Putamen (tissue), 1 donor: Measurements from ENCODE around the gene ENO1.
A peak's percentile ranks its signal among the peaks of the same experiment; 100 is the strongest.
"Not testable (repeated sequence)": the region's sequence is repeated elsewhere in the genome, so short reads cannot be mapped to it uniquely, and the experiment has no call there.

Experiments used
- DNase-seq: peaks from one replicate; pipeline ENCODE4 v3.0.0-alpha.2; 2016; ENCODE audit warnings: low spot score

The ENO1 gene

DNA sequence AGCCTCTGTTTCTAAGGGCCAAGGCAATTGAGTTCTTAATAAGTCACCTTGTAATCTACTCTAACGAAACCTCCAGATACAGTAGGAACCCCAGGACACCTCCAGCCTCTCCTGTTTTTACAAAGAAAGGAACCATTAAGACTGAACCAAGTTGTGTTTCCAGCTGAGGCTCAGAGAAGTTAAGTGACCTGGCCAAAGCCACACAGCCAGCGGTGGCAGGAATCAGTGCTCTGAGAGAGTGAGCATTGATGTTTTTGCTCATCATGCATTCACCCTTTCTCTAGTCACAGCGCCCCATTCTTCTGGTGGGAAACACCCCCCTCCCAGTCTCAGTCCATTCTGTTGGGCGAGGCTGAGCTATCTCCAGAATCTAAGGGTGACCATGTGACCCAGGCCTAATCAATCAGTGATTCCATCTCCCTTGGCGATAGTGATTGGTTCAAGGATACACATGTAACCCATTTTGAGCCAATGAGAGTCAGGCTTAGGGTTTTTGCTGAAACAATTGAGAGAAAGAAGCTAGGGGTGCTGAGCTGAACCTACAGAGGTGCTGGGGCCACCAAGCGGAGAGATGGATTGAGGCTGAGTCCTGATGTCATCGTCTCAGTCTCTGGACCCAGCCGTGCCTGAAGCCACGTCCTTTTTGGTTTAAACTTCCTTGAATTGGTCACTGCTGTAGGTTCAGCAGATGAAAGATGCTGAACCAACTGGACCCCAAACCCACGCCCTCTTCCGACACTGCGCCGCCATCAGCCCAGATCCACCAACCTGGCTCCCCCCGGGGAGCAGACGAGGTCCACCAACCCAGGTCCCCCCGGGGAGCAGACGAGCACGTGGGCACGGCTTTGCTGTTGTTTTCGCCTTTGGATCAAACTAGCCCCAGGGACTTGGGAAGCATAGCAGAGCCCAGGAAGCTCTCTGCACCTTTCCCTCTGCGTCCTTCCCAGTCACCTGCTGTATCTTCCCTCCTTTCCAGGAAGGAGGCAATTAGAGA lies 33.1 kb downstream of the ENO1 start:
- no peak for DNase-seq

DNA sequence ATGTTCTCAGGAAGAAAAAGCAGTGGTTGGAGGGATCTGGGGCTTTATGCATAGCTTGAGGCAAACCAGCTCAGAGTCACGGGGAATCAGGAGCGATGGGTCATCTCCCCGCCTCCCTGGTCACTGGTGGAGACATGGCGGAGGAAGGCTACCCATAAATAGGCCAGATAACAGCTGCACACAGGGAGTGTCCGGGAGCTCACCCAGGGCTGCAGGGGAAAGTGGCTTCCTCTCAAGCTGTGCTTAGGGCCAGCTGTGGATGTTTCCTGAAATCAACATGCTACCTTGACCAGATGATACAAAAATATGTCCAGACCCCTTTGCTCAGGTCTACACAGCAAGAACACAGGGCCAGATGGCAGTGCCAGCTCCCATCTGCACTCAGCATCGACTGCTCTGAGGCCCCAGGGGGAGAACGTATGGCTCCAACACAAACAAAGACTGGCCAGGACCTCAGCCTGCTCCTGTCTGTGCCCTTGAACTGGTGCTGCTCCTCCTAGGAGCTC lies 33.9 kb downstream of the ENO1 start:
- no peak for DNase-seq

DNA sequence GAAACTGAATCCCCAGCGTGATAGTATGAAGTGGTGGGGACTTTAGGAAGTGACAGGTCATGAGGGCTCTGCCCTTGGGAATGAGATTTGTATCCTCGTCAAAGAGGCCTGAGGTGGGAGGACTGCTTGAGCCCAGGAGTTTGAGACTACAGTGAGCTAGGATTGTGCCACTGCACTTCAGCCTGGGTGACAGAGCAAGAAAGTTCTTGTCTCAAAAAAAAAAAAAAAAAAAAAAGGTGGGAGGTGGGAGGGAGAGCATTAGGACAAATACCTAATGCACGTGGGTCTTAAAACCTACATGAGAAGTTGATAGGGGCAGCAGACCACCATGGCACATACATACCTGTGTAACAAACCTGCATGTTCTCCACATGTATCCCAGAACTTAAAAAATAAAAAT lies 37.1 kb downstream of the ENO1 start:
- no peak for DNase-seq

DNA sequence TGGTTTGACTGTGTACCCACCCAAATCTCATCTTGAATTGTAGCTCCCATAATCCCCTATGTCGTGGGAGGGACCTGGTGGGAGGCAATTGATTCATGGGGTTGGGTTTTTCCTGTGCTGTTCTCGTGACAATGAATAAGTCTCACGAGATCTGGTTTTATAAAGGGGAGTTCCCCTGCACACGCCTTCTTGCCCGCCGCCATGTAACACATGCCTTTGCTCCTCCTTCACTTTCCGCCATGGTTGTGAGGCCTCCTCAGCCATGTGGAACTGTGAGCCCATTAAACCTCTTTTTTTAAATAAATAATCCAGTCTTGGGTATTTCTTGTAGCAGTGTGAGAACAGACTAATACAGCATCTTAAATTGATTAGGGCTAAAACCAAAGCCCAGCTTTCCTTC lies 38.5 kb downstream of the ENO1 start:
- no peak for DNase-seq

DNA sequence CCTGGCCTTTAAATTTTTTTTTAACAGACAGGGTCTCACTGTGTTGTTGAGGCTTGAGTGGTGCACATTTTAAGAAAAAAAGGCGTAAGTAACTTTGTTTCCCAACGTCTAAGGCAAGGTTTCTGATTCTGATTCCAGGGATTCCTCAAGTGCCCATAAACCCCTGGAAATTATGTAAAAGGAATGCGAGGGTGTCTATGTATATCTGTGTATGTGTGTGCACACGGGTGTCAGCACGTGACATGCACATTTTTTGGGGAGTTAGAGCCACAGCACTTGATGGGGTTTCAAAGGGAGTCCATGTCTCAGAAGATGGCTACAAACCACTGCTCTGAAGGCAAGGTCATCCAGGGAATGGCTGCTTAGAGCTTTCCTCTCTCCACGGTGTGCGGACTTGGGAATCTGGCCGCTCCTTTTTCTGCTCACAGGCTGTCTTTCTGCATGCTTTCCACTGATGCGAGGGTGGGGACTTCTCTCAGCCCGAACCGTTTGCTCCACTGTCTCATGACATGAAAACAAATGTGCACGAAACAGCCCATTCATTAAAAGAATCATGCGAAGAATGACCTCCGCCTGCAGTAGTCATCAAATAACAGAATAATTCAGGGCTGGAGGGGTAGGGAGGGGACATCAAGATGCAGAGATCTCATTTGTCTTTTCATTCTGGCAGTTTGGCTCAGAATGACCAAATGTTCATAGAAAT lies 42.4 kb downstream of the ENO1 start:
- no peak for DNase-seq

DNA sequence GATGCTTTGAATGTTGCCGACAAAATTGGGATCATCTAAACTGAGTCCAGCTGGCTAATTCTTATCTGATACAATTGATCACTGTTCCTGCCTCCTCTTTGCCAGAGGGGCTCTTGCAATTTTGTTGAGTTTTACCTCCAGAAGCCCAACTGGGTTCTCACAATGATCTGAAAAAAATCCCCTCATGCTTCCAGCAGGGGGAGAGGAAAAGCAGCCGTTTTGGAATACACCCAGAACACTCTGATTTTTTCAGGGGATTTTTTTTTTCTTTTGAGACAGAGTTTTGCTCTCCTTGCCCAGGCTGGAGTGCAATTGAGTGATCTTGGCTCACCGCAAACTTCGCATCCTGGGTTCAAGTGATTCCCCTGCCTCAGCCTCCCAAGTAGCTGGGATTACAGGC lies 47.1 kb downstream of the ENO1 start:
- no peak for DNase-seq

DNA sequence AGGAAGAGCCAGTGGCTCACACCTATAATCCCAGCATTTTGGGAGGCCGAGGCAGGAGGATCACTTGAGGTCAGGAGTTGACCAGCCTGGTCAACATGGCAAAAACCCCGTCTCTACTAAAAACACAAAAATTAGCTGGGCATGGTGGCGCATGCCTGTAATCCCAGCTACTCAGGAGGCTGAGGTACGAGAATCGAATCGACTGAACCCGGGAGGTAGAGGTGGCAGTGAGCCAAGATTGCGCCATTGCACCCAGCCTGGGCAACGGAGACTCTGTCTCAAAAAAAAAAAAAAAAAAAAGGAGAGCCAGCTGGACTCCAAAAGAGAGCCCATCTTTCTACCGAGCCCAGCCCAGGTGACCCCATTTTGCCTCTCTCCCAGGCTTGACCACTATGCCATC lies 47.8 kb downstream of the ENO1 start:
- not testable (repeated sequence) for DNase-seq

DNA sequence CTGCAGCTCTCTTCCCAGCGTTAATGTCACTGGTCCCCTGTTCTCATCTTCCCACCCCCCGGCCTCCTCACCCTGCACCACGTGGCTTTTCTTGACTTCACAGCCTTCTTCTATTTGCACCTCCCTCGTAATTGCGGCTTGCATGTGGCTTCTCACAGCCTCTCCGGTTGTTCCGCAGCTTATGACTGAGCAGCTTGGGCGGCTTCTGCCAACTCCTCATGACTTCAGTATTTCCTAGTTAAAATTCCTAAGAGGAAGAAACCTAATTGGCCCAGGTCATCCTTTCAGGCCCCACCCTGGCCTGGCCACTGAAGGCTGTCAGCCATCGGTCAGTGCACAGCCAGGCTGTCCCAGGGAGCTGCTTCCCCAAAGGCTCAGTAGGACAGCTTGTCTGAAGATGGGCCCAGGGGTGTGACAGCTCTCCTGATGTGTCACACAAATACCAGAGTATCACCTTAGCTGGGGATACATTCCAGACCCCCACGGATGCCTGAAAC lies 52.5 kb downstream of the ENO1 start:
- DNase-seq = no peak

DNA sequence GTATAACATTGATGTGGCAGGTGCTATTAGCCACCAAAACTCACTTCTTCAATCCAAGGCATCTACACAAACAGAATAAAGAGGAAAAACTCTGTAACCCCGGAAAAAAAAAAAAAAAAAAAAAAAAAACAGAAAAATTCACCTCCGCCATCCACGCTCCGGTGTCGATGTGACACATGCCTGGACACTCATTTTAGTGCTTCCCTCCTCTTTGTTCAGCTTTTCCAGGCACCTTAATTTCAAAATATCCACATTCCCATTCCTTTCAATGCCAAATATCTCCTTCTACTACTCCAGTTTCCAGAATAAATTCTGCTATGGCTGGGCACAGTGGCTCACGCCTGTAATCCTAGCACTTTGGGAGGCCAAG lies 55.2 kb downstream of the ENO1 start:
- DNase-seq = no peak

DNA sequence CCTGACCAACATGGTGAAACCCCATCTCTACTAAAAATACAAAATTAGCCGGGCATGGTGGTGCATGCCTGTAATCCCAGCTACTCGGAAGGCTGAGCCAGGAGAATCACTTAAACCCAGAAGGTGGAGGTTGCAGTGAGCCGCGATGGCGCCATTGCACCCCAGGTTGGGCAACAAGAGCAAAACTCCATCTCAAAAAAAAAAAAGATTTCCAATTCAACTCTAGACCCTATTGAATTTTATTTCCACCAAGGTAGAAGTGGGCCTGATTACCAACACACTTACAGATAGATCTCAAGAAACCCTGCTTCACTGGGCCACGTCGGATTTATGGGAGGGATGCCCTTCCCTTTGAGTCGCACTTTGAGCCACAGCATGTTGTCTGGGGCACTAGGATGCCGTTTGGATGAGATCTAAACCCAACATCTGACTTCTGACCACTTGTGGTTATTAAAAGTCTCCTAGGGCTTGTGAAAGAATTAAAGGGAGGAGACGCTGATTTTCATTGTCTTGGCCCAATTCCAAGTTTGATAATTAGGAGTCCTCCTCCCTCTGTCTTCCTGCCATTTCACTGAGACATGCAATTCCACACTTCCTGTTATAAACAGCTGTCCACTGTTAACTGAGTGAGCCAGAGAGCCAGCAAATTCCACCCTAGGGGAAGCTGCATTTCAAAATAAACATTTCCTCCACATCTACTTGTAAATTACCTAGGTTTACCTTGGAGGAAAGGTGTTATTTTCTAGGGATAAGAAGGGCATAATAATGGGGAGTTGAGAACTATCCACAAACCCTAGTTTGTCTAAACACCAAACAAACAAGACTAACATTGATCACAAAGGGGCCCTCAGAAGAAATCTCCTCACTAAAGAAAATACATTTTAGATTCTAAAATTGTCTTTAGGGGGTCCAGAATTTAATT lies 55.9 kb downstream of the ENO1 start:
- no peak for DNase-seq

DNA sequence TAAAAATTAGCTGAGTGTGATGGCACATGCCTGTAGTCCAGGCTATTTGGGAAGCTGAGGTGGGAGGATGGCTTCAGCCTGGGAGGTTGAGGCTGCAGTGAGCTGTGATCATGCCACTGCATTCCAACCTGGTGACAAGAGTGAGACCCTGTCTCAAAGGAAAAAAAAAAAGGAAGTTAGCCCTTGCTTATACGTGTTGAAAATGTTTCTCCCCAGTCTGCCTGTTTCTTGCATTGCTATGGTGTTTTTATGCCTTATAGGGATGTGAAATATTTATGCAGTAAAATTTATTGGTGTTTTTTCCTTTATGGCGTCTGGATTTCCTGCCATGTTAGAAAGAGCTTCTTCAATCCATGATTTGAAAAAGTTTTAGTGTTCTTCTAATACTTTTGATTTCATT lies 57.4 kb downstream of the ENO1 start:
- no peak for DNase-seq

DNA sequence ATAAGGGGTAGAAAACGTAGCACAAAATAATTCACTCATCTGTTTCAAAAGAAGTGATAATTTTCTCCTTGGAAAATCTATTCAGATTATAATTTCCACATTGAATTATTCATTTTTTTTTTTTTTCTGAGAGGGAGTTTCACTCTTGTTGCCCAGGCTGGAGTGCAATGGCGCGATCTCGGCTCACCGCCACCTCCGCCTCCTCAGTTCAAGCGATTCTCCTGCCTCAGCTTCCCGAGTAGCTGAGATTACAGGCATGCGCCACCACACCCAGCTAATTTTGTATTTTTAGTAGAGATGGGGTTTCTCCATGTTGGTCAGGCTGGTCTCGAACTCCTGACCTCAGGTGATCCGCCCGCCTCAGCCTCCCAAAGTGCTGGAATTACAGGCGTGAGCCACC lies 59.7 kb downstream of the ENO1 start:
- not testable (repeated sequence) for DNase-seq

DNA sequence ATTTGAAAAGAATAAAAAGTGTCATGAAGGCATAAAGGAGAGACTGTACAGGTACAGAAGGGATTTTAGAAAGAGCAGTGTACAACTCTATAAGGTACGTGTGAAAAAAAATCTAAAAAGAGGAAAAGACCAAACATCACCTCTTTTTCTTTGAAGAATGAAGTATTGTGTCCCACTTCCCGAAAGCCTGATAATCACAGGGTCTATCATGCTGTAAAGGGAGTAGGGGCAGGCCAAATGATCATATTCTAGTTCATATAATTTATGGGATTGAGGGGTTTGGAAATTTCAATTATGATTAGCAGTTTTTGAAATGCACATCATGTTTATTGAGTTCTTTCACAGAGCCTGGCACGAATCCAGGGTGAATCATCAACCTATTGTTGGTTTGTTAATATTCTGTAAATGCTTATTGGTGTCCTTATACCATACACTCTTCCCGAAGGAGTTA lies 60.1 kb downstream of the ENO1 start:
- peak; percentile 30 for DNase-seq

DNA sequence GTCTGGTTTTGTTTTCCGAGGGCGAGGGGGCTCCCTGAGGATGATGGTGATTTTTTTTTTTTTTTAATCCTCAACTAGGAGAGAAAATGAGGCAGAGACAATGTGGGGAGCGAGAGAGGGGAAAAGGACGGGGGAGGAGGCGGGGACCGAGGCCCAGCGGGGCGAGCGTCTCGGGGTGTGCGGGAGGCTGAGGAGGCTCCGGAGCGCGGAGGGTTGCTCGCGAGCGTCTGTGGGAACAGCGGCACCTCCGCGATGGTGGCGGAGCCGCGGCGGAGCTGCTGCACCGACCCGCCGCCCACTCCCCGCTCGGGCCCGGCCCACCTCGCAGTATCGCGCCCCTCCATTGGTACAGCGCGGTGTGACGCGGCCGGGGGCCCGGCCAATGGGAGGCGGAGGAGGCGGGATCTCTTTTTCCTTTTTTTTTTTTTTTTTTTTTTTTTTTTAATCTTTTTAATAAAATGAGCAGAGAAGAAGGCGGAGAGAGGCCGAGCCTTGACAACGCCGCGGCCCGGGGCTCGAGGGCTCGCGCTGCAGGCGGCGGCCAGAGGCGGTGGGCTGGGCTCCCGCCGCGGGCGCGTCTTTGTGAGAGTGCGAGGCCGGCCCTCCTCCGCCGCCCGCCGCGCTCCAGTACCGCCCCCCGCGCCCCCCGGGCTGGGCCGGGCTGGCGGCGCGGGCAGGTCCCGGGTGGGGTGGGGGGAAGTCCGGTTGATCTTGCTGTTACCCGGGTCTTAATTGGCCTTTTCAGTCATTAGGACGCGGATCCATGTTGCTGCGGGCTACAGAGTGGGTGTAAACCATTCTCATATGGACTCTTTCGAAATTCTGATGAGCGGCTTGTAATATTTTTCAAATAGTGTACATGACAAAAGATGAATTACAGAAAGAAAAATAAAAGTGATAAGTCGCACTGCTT lies 60.8 kb downstream of the ENO1 start, which contains the start of gene RERE:
Gene RERE, minus strand, starts transcription at position 229 of the 913 bp plus-strand sequence.
- DNase-seq = peak; percentile 95

DNA sequence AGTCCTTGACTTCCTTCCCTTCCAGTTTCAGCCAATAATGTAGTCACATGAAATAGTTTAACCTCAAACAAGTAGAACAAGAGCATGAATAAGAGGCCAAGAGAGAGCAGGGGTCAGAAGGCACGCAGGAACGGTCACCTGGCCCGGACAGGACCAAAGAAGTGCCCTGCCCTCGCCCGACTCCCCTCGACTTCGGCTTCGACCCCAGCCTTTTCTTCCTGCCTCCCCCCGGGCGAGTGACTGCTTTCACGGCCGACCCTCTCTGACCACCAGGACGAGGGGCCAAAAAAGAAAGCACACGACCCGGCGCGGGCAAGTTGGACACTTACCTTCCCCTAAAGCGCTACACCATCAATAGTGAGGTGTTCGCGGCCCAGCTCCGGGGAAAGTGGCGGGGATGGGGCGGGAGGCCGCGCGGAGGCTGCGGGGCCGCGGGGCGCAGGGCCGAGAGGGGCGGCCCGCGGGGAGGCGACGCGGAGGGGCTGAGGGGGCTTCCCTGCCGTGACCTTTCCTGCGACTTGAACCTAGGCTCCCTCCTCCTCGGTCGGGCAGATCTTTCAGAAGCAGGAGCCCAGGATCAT lies 61.6 kb downstream of the ENO1 start:
- peak; percentile 22 for DNase-seq

DNA sequence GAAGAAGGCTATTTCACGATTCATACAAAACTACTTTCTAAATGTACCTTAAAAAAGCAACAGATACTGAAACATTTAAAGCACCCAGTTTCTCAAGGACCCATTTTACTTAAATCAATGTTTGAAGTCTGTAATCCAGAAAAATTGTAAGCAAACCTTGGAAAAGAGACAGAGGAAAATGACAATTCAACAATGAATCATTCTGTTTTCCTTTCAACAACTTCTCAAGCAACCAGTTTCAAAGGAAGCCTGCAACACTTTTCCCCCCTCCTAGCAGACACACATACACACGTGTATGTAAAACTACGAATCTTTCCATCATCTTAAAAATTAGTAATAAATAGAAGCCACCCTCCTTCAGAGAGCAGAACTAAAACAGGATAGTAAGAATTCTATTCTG lies 62.2 kb downstream of the ENO1 start:
- DNase-seq = peak; percentile 34

DNA sequence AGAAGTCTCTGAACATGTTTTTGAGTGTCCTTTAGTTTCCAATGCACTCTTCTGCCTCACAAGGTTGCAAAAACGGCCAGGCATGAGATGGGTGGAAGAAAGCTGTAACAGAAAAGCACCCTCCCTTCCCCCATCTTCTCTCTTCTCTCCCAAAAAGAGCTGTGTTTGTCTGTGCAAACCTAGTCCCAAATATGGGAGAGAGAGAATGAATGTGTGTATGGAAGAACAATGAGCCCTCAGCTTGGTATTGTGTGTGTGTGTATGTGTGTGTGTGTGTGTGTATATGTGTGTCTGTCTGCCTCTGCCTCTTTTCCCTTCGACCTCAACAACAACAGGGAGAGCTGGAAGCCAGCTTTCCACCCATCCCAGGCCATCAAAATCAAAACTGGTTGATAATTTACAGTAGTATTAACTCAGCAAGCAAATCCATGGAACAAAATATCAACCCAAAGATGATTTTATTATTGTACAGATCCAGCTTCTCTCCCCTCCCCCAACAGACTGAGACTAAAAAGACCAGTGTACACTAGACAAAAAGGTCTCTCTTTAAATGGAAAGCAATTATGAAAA lies 62.8 kb downstream of the ENO1 start:
- DNase-seq = peak; percentile 86

DNA sequence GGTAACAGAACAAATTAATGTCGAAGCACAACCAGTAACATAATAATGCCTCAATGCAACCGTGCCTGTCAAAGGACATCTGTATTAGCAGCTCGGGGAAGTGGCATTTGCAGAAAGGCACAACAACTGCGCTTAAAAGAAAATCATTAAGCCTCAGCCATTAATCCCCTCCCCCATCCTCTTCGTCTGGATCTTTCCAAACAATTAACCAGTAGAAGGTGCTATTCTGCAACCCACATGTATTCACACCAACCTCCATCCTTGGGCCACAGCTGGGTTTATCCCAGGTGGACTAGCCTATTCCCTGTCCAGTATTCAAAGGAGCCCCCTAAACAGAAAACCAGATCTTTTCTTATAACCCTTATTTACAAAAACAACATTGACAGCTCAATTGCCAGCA lies 63.6 kb downstream of the ENO1 start:
- peak; percentile 51 for DNase-seq

DNA sequence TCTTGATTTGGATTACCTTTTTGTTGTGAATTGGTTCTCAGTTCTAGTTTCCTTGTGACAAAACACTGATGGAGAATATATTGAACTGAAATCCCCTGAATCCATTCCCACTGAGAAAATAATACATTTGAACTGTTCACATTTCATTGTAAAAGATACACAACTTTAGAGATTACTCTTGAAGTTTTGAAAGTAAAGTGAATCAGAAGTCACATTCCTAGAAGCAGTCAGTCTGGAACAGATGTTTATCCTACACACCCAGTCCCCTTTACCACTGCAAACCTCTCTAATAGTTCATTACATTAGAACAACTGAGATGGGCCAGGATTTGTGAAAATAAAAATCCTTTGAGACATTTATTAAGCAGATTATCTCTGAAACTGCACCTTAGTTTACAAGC lies 64.5 kb downstream of the ENO1 start:
- DNase-seq = no peak
